Uterus (tissue), 2 donors: ENCODE results near the gene KYAT1.
"Not testable (repeated sequence)": the region's sequence is repeated elsewhere in the genome, so short reads cannot be mapped to it uniquely, and the experiment has no call there.

ENCODE experiments used
- CTCF ChIP-seq, 4 experiments: fragments of 200-600 bp in 2 of 4; fragments of 450-650 bp in 2 of 4; sonication (generic) in 2 of 4; IDR thresholded peaks; one replicate each; pipeline ENCODE4 v1.5.1; 2016 to 2019; ENCODE audit warnings: antibody characterized with exemption in 4 of 4, mild to moderate bottlenecking in 2 of 4, moderate library complexity in 1 of 4
- POLR2A ChIP-seq, 2 donors: fragments of 450-650 bp; IDR thresholded peaks; one replicate each; pipeline ENCODE4 v1.6.1; 2016; ENCODE audit warnings: antibody characterized with exemption in 2 of 2, mild to moderate bottlenecking in 1 of 2, moderate library complexity in 1 of 2

- TF ChIP-seq CTCF, POLR2A (IDR thresholded peaks at IDR 0.05): not testable (repeated sequence)
Measured at GRCh38 chr9:128794961-128795360, 86.8 kb downstream of the KYAT1 start.
